ENCODE results near the gene IL17RD. TPM values are rescaled to one million over a fixed set of nuclear protein-coding genes. Genes with fewer than 3 reads are reported as not detected.

Gene IL17RD
- total and polyA plus RNA-seq, 8 donors: 0.25 to 10.1 (median 1.3) TPM; not detected in 1

GRCh38 chr3:57163751-57164150 is 1.4 kb downstream of the IL17RD start:
- peak overlapping the region; percentile 76 to 97 (median 87) for H3K4me3 ChIP-seq
- H3K27ac ChIP-seq: peak overlapping the region in 1 of 5 donors; percentile 78
- H3K4me1 ChIP-seq: peaks cover 9 to 48% (median 34%) of the 10 kb centered on the region in 4 donors
- DNase-seq: no peak
- 35 to 54% (median 50%) methylated on average over 6 to 8 of the region's 8 CpGs for WGBS, 5 donors
- H3K27me3 ChIP-seq: peaks cover 0 to 45% (median 12%) of the 10 kb centered on the region in 3 donors
- no peak for TF ChIP-seq POLR2AphosphoS5 (IDR thresholded peaks at IDR 0.05)
- no peak for TF ChIP-seq EP300 (IDR thresholded peaks at IDR 0.05)
- no peak for TF ChIP-seq POLR2A (IDR thresholded peaks at IDR 0.05)
- TF ChIP-seq CTCF (IDR thresholded peaks at IDR 0.05): no peak
- no peaks in the 10 kb centered on the region for H3K36me3 ChIP-seq
- H3K9me3 ChIP-seq: no peaks in the 10 kb centered on the region
- intact Hi-C loops (cut with DNase I; ENCODE audit: low total_unique reads): no loop called here

GRCh38 chr3:57161915-57162314 is 3.2 kb downstream of the IL17RD start:
- H3K4me1 ChIP-seq: peaks cover 9 to 49% (median 35%) of the 10 kb centered on the region in 4 donors
- H3K9me3 ChIP-seq: no peaks in the 10 kb centered on the region
- no peak overlapping the region for H3K27ac ChIP-seq
- intact Hi-C loops (cut with DNase I; ENCODE audit: low total_unique reads): no loop called here
- H3K27me3 ChIP-seq: peaks cover 0 to 44% (median 12%) of the 10 kb centered on the region in 3 donors
- 43 to 98% (median 90%) methylated on average over 1 of the region's 1 CpG for WGBS, 5 donors
- H3K4me3 ChIP-seq: no peak overlapping the region
- DNase-seq: no peak
- H3K36me3 ChIP-seq: no peaks in the 10 kb centered on the region
- TF ChIP-seq POLR2A (IDR thresholded peaks at IDR 0.05) (no peak), EP300 (IDR thresholded peaks at IDR 0.05) (no peak), POLR2AphosphoS5 (IDR thresholded peaks at IDR 0.05) (no peak), CTCF (IDR thresholded peaks at IDR 0.05) (no peak)

GRCh38 chr3:57160765-57161538 is 4.2 kb downstream of the IL17RD start:
- H3K27me3 ChIP-seq: peaks cover 0 to 38% (median 12%) of the 10 kb centered on the region in 3 donors
- H3K27ac ChIP-seq: peak overlapping the region in 2 of 5 donors; percentile 24 to 56
- peaks cover 9 to 49% (median 35%) of the 10 kb centered on the region in 4 donors for H3K4me1 ChIP-seq
- TF ChIP-seq POLR2A (IDR thresholded peaks at IDR 0.05): no peak
- no peak for TF ChIP-seq EP300 (IDR thresholded peaks at IDR 0.05)
- no peak for TF ChIP-seq CTCF (IDR thresholded peaks at IDR 0.05)
- TF ChIP-seq POLR2AphosphoS5 (IDR thresholded peaks at IDR 0.05): no peak
- H3K36me3 ChIP-seq: no peaks in the 10 kb centered on the region
- WGBS, 5 donors: 38 to 56% (median 52%) methylated on average over 5 of the region's 5 CpGs
- intact Hi-C loops (cut with DNase I; ENCODE audit: low total_unique reads): no loop called here
- H3K9me3 ChIP-seq: no peaks in the 10 kb centered on the region
- H3K4me3 ChIP-seq: no peak overlapping the region
- peak in 1 of 2 donors; percentile 70 for DNase-seq

- TF ChIP-seq EP300 (IDR thresholded peaks at IDR 0.05) (no peak), CTCF (IDR thresholded peaks at IDR 0.05) (no peak), POLR2A (IDR thresholded peaks at IDR 0.05) (no peak), POLR2AphosphoS5 (IDR thresholded peaks at IDR 0.05) (no peak)
- peak in 1 of 2 donors; percentile 78 for DNase-seq
Measured at GRCh38 chr3:57160076-57160764, 4.9 kb downstream of the IL17RD start.

More at GRCh38 chr3:57160076-57160764, 4.9 kb downstream of the IL17RD start:
- intact Hi-C loops (cut with DNase I; ENCODE audit: low total_unique reads): no loop called here
- 77 to 89% (median 88%) methylated on average over 8 of the region's 8 CpGs for WGBS, 5 donors
- Histone ChIP-seq H3K27ac (peak overlapping the region in 2 of 5 donors; percentile 24 to 56), H3K9me3 (no peaks in the 10 kb centered on the region), H3K27me3 (peaks cover 0 to 30% (median 12%) of the 10 kb centered on the region in 3 donors), H3K4me1 (peaks cover 9 to 42% (median 30%) of the 10 kb centered on the region in 4 donors), H3K4me3 (no peak overlapping the region), H3K36me3 (no peaks in the 10 kb centered on the region)
